Esophagus muscularis mucosa (tissue), 4 donors: ENCODE results near the gene ACTR1B. TPM values are rescaled to one million over a fixed set of nuclear protein-coding genes. Genes with fewer than 3 reads are reported as not detected.

Source experiments
- DNase-seq: peaks from one replicate; pipeline ENCODE4 v3.0.0-alpha.2; 2017; ENCODE audit errors: extremely low spot score
- H3K27ac ChIP-seq, 4 donors: fragments of 200-600 bp; sonication (generic); replicated peaks in 1 of 4; 1 replicate in 3 of 4; 2 replicates in 1 of 4; pipeline ENCODE4 v1.5.1; 2016 to 2019; ENCODE audit warnings: mild to moderate bottlenecking in 1 of 4
- H3K27me3 ChIP-seq, 4 donors: fragments of 200-600 bp; sonication (generic); one replicate each; pipeline versions ENCODE4 v1.5.1 to v1.6.0; 2016 to 2019
- H3K36me3 ChIP-seq, 4 donors: fragments of 200-600 bp; sonication (generic); one replicate each; pipeline ENCODE4 v1.5.1; 2016 to 2019
- H3K4me1 ChIP-seq, 4 donors: fragments of 200-600 bp; sonication (generic); one replicate each; pipeline ENCODE4 v1.5.1; 2016 to 2019
- H3K4me3 ChIP-seq, 4 donors: fragments of 200-600 bp; sonication (generic); 1 replicate in 2 of 4; 2 replicates in 2 of 4; pipeline ENCODE4 v1.5.1; 2016 to 2019; ENCODE audit warnings: mild to moderate bottlenecking in 4 of 4, moderate library complexity in 1 of 4
- H3K9me3 ChIP-seq, 4 donors: fragments of 200-600 bp; sonication (generic); 1 replicate in 3 of 4; 2 replicates in 1 of 4; pipeline ENCODE4 v1.5.1; 2016 to 2019
- CTCF ChIP-seq, 3 experiments: fragments of 200-600 bp in 2 of 3; fragments of 450-650 bp in 1 of 3; sonication (generic) in 2 of 3; IDR thresholded peaks; one replicate each; pipeline ENCODE4 v1.5.1; 2017 to 2019; ENCODE audit warnings: antibody characterized with exemption in 3 of 3, mild to moderate bottlenecking in 2 of 3, moderate library complexity in 1 of 3
- EP300 ChIP-seq: sonication (generic); formaldehyde crosslinking; IDR thresholded peaks from one replicate; pipeline ENCODE4 v1.6.1; 2017; ENCODE audit warnings: antibody characterized with exemption
- POLR2A ChIP-seq: fragments of 450-650 bp; IDR thresholded peaks from one replicate; pipeline ENCODE4 v1.6.1; 2017; ENCODE audit warnings: antibody characterized with exemption, moderate library complexity, mild to moderate bottlenecking, low read depth
- POLR2AphosphoS5 ChIP-seq, 2 donors: sonication (generic); formaldehyde crosslinking; IDR thresholded peaks; one replicate each; pipeline ENCODE4 v1.6.1; 2017; ENCODE audit warnings: antibody characterized with exemption in 2 of 2
- WGBS: methylation state at CpG from one replicate; pipeline ENCODE4 v1.1.5; 2018; 5-methylcytosine and 5-hydroxymethylcytosine counted together
- intact Hi-C: fragments of 100-400 bp; cut with DNase I; formaldehyde crosslinking; loops from one replicate; pipeline ENCODE4 v1.15.1; 2023
- total RNA-seq, 4 donors: library from RNA; depleted of rRNA; stranded (reverse); fragments of >200 nt; gene quantifications; one replicate each; pipeline versions ENCODE4 v1.1.0 to v1.2.1, GENCODE V29; 2016

ACTR1B gene
- total RNA-seq, 4 donors from 2014 or later, result 74.3 to 89.2 (median 83.9) TPM

DNA sequence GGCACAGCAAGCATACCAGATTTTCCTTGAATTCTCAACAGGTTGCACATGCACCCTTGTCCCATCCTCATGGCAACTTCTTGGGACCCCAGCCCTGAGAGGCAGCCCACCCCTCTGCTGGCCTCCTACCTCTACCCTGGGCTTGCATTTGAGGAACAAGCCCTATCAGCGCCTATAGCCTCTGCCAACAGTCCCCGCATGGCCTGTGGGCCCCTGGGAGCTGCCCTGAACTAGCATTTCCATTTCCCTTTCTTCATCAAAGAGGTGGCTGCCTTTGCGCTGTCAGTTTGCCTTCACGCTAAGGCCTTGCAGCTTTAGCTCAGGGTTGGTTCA lies 44.2 kb upstream of the ACTR1B start:
- no peak for TF ChIP-seq EP300
- TF ChIP-seq POLR2AphosphoS5 (IDR thresholded peaks at IDR 0.05), result no peak
- no peak for TF ChIP-seq CTCF (IDR thresholded peaks at IDR 0.05)
- TF ChIP-seq POLR2A, result no peak
- DNase-seq, result no peak
- H3K9me3 ChIP-seq, result no peaks in the 10 kb centered on the region
- peaks cover 0 to 23% (median 0%) of the 10 kb centered on the region in 4 donors for H3K27me3 ChIP-seq
- no peak overlapping the region for H3K27ac ChIP-seq
- no peaks in the 10 kb centered on the region for H3K36me3 ChIP-seq
- intact Hi-C loops, result loop anchor here (10.0 kb wide), 1 partner anchor 677 kb away; no protein-coding TSS in a partner anchor
- WGBS, result 85% methylated on average over 4 of the region's 4 CpGs
- no peak overlapping the region for H3K4me3 ChIP-seq
- no peaks in the 10 kb centered on the region for H3K4me1 ChIP-seq

DNA sequence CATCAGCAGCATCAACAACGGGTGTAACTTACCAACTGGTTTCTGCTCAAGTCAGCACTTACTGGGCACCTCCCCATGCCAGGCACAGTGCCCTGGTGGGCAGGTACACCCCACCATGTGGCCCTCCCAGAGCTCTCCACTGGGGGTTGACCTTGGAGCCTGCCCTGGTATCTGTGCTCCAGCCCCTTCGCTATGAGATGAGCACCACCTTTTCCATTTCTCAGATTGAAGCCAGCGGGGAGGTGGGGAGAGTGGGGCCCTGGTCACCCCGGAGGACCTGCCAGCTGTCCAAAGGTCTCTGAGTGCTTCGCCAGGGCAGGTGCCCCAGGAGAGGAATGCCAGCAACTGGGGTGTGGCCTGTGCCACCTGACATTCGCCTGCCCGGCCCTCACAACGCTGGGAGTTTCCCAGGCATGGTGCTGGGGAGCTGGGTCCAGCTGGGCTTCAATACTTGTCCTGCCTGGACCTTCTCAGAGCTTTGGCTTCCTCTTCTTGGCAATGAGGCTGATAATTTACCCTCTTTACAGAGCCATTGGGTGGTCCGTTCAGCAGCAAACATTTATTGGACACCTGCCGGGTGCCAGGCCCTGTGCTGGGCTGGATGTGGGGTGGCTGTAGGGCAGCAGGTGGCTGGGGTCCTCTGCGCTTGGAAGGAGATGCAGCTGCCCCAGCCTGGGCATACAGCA lies 43.7 kb upstream of the ACTR1B start:
- H3K36me3 ChIP-seq, result no peaks in the 10 kb centered on the region
- no peaks in the 10 kb centered on the region for H3K9me3 ChIP-seq
- H3K27ac ChIP-seq, result no peak overlapping the region
- intact Hi-C loops, result loop anchor here (10.0 kb wide), 1 partner anchor 677 kb away; no protein-coding TSS in a partner anchor
- H3K27me3 ChIP-seq, result peaks cover 0 to 23% (median 0%) of the 10 kb centered on the region in 4 donors
- H3K4me3 ChIP-seq, result no peak overlapping the region
- no peaks in the 10 kb centered on the region for H3K4me1 ChIP-seq
- 86% methylated on average over 9 of the region's 11 CpGs for WGBS
- DNase-seq, result no peak
- TF ChIP-seq POLR2A (no peak), CTCF (IDR thresholded peaks at IDR 0.05) (no peak), POLR2AphosphoS5 (IDR thresholded peaks at IDR 0.05) (no peak), EP300 (no peak)

- H3K27ac ChIP-seq, result no peak overlapping the region
- H3K4me3 ChIP-seq, result no peak overlapping the region
- intact Hi-C loops, result loop anchor here (10.0 kb wide), 1 partner anchor 678 kb away; no protein-coding TSS in a partner anchor
- peaks cover 0 to 23% (median 0%) of the 10 kb centered on the region in 4 donors for H3K27me3 ChIP-seq
- no peaks in the 10 kb centered on the region for H3K4me1 ChIP-seq
- 71% methylated on average over 11 of the region's 11 CpGs for WGBS
- TF ChIP-seq POLR2A (no peak), EP300 (no peak), CTCF (IDR thresholded peaks at IDR 0.05) (no peak), POLR2AphosphoS5 (IDR thresholded peaks at IDR 0.05) (no peak)
- DNase-seq, result no peak
- H3K36me3 ChIP-seq, result no peaks in the 10 kb centered on the region
- H3K9me3 ChIP-seq, result no peaks in the 10 kb centered on the region
Observed at GRCh38 chr2:97706708-97707345, 43.0 kb upstream of the ACTR1B start.

GRCh38 chr2:97706112-97706511 lies 42.3 kb upstream of the ACTR1B start:
- intact Hi-C loops, result loop anchor here (10.0 kb wide), 1 partner anchor 679 kb away; no protein-coding TSS in a partner anchor
- H3K36me3 ChIP-seq, result no peaks in the 10 kb centered on the region
- no peak overlapping the region for H3K27ac ChIP-seq
- H3K27me3 ChIP-seq, result peaks cover 0 to 23% (median 0%) of the 10 kb centered on the region in 4 donors
- no peak overlapping the region for H3K4me3 ChIP-seq
- DNase-seq, result no peak
- WGBS, result 94% methylated on average over 13 of the region's 13 CpGs
- no peaks in the 10 kb centered on the region for H3K9me3 ChIP-seq
- no peak for TF ChIP-seq CTCF (IDR thresholded peaks at IDR 0.05)
- no peak for TF ChIP-seq EP300
- no peaks in the 10 kb centered on the region for H3K4me1 ChIP-seq
